Measurements from ENCODE around the gene TNS3. TPM values are rescaled to one million over a fixed set of nuclear protein-coding genes. Genes with fewer than 3 reads are reported as not detected.
A peak's percentile ranks its signal among the peaks of the same experiment; 100 is the strongest.

The TNS3 gene
- total RNA-seq, 4 donors from 2014 or later: 34.6 to 52.5 (median 48.6) TPM

- intact Hi-C loops (cut with DNase I): no loop called here
- 95% methylated on average over 7 of the region's 8 CpGs for WGBS
- no peak overlapping the region for H3K27ac ChIP-seq (replicated peaks in 1 of 4)
- H3K4me1 ChIP-seq: peaks cover 16 to 34% (median 26%) of the 10 kb centered on the region in 4 donors
- peaks cover 6 to 70% (median 41%) of the 10 kb centered on the region in 4 donors for H3K36me3 ChIP-seq
- no peak for TF ChIP-seq POLR2AphosphoS5 (IDR thresholded peaks at IDR 0.05)
- TF ChIP-seq EP300 (IDR thresholded peaks at IDR 0.05): no peak
- TF ChIP-seq, protein P1, sequence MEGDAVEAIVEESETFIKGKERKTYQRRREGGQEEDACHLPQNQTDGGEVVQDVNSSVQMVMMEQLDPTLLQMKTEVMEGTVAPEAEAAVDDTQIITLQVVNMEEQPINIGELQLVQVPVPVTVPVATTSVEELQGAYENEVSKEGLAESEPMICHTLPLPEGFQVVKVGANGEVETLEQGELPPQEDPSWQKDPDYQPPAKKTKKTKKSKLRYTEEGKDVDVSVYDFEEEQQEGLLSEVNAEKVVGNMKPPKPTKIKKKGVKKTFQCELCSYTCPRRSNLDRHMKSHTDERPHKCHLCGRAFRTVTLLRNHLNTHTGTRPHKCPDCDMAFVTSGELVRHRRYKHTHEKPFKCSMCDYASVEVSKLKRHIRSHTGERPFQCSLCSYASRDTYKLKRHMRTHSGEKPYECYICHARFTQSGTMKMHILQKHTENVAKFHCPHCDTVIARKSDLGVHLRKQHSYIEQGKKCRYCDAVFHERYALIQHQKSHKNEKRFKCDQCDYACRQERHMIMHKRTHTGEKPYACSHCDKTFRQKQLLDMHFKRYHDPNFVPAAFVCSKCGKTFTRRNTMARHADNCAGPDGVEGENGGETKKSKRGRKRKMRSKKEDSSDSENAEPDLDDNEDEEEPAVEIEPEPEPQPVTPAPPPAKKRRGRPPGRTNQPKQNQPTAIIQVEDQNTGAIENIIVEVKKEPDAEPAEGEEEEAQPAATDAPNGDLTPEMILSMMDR (IDR thresholded peaks at IDR 0.05): no peak
- TF ChIP-seq POLR2A (IDR thresholded peaks at IDR 0.05; ENCODE audit: low read depth): no peak
- DNase-seq (ENCODE audit: extremely low spot score): no peak
- no peaks in the 10 kb centered on the region for H3K27me3 ChIP-seq
- H3K9me3 ChIP-seq: no peaks in the 10 kb centered on the region
- H3K4me3 ChIP-seq: no peak overlapping the region
These were observed 284.8 kb downstream of the TNS3 start for GRCh38 chr7:47297120-47297519.

DNA sequence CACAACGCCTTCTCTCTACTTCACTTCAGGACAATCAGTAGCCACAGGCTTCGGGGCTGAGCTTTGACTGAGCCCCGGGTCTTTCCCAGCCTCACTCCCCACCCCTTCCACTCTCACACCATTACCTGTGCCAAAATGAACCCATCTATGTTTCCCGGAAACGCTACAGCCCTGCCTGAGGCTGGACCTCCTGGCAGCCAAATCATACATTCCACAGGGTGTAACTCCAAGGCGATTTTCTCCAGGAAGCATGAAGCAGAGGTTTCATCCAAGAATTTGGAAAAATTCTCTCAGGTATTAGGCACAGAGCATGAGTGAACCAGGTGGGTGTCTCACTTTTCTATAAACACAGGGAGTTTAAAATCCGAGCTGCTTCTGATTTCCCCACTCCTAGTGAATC lies 286.3 kb downstream of the TNS3 start:
- no peak for DNase-seq (ENCODE audit: extremely low spot score)
- H3K27me3 ChIP-seq: no peaks in the 10 kb centered on the region
- TF ChIP-seq EP300 (IDR thresholded peaks at IDR 0.05): no peak
- TF ChIP-seq, protein P1 (IDR thresholded peaks at IDR 0.05): no peak
- H3K4me1 ChIP-seq: peaks cover 16 to 46% (median 35%) of the 10 kb centered on the region in 4 donors
- WGBS: 85% methylated on average over 7 of the region's 7 CpGs
- no peak overlapping the region for H3K27ac ChIP-seq (replicated peaks in 1 of 4)
- H3K4me3 ChIP-seq: no peak overlapping the region
- intact Hi-C loops (cut with DNase I): no loop called here
- H3K9me3 ChIP-seq: no peaks in the 10 kb centered on the region
- peaks cover 0 to 71% (median 39%) of the 10 kb centered on the region in 4 donors for H3K36me3 ChIP-seq

- intact Hi-C loops (cut with DNase I): no loop called here
- Histone ChIP-seq H3K4me3 (no peak overlapping the region), H3K4me1 (peaks cover 16 to 46% (median 35%) of the 10 kb centered on the region in 4 donors), H3K9me3 (no peaks in the 10 kb centered on the region), H3K27me3 (no peaks in the 10 kb centered on the region), H3K36me3 (peaks cover 0 to 66% (median 35%) of the 10 kb centered on the region in 4 donors), H3K27ac (replicated peaks in 1 of 4) (peak overlapping the region; percentile 31 to 62 (median 41))
- no peak for DNase-seq (ENCODE audit: extremely low spot score)
- WGBS: 93% methylated on average over 4 of the region's 4 CpGs
- TF ChIP-seq, protein P1 (IDR thresholded peaks at IDR 0.05): no peak
These were observed 287.2 kb downstream of the TNS3 start for GRCh38 chr7:47294556-47295222.

DNA sequence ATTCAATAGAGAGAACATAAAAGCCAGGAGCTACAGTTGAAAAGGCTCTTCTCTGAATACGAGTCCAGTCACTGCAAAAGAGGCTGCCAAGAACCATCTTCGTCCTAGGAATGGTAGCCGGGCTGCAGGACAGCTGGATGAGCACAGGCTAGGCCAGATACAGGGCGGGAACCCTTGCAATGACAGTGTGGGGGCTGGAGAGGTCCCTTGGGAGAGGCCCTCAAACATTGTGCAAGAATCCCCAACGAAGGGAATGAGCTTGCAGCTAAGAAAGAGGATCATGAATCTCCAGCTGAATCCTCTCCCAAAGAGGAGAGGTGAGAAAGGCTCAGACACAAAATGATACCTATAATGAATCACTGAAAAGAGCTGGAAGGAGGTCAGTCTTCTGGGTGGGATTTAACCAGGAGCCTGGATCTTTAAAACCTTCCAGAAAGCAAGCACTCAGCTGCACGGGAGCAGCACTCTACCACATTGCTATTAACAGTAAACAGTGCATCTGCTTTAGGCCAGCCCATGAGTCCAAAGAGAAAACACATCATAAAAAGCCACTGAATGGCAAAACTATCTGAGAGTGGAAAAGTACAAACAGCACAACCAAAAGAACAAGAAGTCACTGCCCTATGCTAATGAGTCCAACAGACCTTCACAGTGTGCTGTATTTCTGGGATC lies 287.9 kb downstream of the TNS3 start:
- Histone ChIP-seq H3K36me3 (peaks cover 0 to 59% (median 33%) of the 10 kb centered on the region in 4 donors), H3K27me3 (no peaks in the 10 kb centered on the region), H3K9me3 (no peaks in the 10 kb centered on the region), H3K27ac (replicated peaks in 1 of 4) (peak overlapping the region; percentile 31 to 62 (median 34)), H3K4me1 (peaks cover 16 to 46% (median 35%) of the 10 kb centered on the region in 4 donors), H3K4me3 (no peak overlapping the region)
- WGBS: 60% methylated on average over 5 of the region's 6 CpGs
- intact Hi-C loops (cut with DNase I): no loop called here
- no peak for DNase-seq (ENCODE audit: extremely low spot score)
- TF ChIP-seq EP300 (IDR thresholded peaks at IDR 0.05) (no peak), POLR2AphosphoS5 (IDR thresholded peaks at IDR 0.05) (peak in 1 of 2 donors; percentile 13)

- TF ChIP-seq POLR2AphosphoS5 (IDR thresholded peaks at IDR 0.05) (no peak), POLR2A (IDR thresholded peaks at IDR 0.05; ENCODE audit: low read depth) (no peak), EP300 (IDR thresholded peaks at IDR 0.05) (no peak)
- TF ChIP-seq, protein P1 (IDR thresholded peaks at IDR 0.05): no peak
- 77% methylated on average over 4 of the region's 4 CpGs for WGBS
- intact Hi-C loops (cut with DNase I): no loop called here
- peak overlapping the region in 1 of 4 donors; percentile 9 for H3K27ac ChIP-seq (replicated peaks in 1 of 4)
- peaks cover 11 to 49% (median 32%) of the 10 kb centered on the region in 4 donors for H3K4me1 ChIP-seq
- no peak overlapping the region for H3K4me3 ChIP-seq
- no peaks in the 10 kb centered on the region for H3K9me3 ChIP-seq
- H3K27me3 ChIP-seq: no peaks in the 10 kb centered on the region
- H3K36me3 ChIP-seq: peaks cover 0 to 59% (median 32%) of the 10 kb centered on the region in 4 donors
- peak; percentile 42 for DNase-seq (ENCODE audit: extremely low spot score)
These were observed 289.0 kb downstream of the TNS3 start for GRCh38 chr7:47292832-47293309.
